RPMI8226 (cell line): ENCODE data around the gene ADCY3.

Experiments used
- DNase-seq: peaks from one replicate; pipeline ENCODE4 v3.0.0-alpha.2; 2015

The ADCY3 gene

GRCh38 chr2:24924732-24925131 lies 4.7 kb upstream of the ADCY3 start:
- no peak for DNase-seq

DNA sequence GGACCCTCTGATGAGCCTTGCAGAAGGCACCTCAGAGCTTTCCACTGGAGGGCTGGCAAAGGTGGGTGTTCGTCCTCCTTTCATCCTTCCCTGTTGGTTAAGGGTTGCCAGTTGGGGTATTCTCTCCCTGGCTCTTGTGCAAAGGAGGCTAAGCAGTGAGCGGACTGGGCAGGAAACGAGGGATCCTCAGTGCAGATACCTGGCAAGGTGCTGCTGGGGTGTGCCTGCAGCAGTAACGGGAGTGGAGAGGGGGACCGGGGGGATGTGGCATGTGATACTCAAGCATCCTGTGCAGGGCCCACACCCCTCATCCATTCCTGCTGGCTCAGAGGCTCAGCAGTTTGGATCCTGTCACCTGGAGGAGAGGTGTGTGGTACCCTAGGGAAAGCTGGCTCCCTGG lies 4.2 kb upstream of the ADCY3 start:
- no peak for DNase-seq

- no peak for DNase-seq
Measured at GRCh38 chr2:24923106-24923505, 3.1 kb upstream of the ADCY3 start.

DNA sequence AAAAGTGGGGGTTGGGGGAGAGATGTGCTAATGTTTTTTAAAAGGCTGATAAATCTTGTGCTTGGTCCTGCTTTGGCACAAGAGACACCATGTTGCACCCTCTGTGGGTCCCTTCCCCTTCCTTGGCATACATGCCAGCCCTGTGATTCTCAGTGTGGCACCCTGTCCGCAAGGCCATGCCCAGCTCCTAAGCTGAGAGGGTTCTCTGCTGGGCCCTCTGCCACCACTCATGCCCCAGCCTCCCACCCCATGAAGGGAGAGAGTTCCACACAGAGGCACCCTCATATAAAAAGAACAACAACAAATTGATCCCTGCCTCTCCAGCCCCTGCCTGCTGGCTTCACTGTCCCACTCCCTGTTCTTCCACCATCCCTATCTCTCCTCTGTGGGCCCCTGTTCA lies 2.5 kb upstream of the ADCY3 start:
- no peak for DNase-seq

DNA sequence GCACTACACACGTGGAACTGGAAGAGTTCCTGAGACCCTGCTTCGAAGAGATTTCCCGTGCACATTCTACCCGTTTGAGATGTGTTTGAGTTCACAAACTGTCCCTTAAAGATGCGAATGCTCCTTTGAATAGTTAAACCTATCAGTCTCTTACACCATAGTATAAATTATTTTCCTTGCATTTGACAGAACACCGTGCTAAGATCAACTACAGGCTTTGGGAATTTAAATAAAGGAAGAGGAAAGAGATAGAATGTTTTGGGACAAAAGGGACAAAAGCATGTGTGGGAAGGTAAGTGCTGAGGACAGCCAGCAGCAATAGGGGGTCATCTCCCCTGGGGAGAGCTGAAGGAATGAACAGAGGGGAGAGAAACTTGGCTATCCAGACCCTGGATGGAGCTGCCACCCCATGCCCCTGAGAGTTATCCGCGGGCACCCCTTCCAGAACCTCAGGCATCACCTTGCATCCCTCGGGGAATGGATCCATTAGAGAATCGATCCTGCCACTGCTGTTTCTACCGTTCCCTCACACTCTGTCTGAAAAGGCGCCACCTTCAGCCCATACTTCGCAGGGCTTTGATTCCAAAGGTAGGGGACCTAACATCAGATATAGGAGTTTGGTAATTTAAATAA lies 888 bp upstream of the ADCY3 start:
- DNase-seq = peak; percentile 56

- DNase-seq = peak; percentile 38
Measured at GRCh38 chr2:24919506-24920097, 435 bp downstream of the ADCY3 start.

- peak; percentile 73 for DNase-seq
Measured at GRCh38 chr2:24919037-24919505, 966 bp downstream of the ADCY3 start.

GRCh38 chr2:24918326-24919036 lies 1.6 kb downstream of the ADCY3 start:
- no peak for DNase-seq

- no peak for DNase-seq
Measured at GRCh38 chr2:24917731-24918325, 2.2 kb downstream of the ADCY3 start.

DNA sequence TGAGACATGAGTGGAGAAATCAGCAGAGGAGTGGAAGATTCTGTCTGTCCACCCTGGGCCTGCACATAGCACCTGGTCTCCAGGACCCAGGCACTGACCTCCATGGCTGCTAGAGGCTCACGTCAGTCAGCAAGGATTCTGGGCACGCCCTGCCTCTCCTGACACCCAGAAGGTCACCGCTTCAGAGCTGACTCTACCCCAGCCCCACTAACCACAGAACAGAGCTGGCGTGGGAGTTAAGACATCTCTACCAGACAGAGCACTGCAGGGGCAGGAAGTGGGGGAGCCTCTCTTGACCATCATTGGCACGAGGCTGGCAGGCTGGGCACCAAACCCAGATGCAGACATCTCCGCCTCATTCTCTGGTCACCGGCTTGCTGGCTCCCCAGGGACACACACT lies 3.0 kb downstream of the ADCY3 start:
- DNase-seq = no peak

- no peak for DNase-seq
Measured at GRCh38 chr2:24915796-24916195, 4.2 kb downstream of the ADCY3 start.

- no peak for DNase-seq
Measured at GRCh38 chr2:24915175-24915574, 4.9 kb downstream of the ADCY3 start.

DNA sequence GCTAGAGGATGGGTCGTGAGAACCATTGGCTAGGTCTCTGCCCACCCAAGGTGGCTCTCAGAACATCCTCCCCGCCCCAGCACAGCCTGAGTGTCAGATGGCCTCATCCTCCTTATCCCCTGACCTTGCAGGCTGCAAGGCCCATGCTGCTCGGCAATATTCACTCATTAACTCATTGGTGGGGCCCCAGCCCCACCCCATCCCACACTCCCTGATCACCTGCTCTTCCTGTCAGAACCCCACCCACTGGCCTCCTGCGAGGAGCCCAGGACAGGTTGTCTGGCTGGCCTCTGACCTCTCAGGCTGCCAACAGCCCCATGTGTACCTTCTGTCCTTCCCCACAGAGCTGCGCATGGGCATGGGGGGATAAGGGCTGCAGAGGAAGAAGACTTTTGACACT lies 5.3 kb downstream of the ADCY3 start:
- no peak for DNase-seq

GRCh38 chr2:24913911-24914310 lies 6.1 kb downstream of the ADCY3 start:
- DNase-seq = no peak

DNA sequence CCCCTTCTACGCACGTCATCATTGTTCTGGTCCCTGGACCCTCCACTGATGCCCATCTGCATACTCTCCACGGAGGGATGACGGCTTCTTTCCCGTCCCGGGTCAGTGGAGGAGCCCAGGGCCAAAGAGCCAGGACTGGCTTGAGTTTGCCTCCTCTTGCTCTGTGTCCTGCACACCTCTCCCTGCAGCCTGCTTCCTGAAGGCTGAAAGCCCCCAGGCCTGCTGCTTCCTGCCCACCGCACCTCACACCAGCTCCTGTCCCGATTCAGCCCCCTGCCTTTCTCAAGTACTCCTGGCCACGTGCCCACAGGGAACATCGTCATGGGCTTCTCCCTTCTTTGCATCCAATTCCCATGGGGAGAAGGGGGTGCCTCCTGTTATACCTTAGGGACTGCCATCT lies 7.1 kb downstream of the ADCY3 start:
- DNase-seq = no peak

- DNase-seq = no peak
Measured at GRCh38 chr2:24912523-24912922, 7.5 kb downstream of the ADCY3 start.

GRCh38 chr2:24910245-24910644 lies 9.8 kb downstream of the ADCY3 start:
- no peak for DNase-seq

GRCh38 chr2:24909555-24910177 lies 10.4 kb downstream of the ADCY3 start:
- DNase-seq = no peak

- DNase-seq = no peak
Measured at GRCh38 chr2:24908461-24908901, 11.6 kb downstream of the ADCY3 start.

DNA sequence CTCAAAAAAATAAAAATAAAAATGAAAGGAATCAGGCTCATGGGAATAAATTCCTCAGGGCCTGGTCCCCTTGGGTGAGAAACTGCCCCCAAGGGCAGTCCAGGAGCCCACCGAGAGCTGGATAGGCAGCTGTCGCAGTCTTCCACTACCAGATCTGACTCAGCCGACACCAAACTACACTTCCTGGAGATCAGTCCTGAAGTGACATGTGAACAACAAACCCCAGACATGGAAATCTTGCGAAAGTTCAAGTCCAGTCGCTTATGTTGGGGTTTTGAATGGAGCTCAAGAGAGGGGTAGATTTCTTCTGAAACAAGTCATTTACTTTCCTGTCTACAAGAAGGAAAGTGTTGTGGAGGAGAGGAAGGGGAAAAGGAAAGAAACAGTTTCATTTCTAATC lies 12.9 kb downstream of the ADCY3 start:
- no peak for DNase-seq

- DNase-seq = no peak
Measured at GRCh38 chr2:24906466-24906865, 13.6 kb downstream of the ADCY3 start.

DNA sequence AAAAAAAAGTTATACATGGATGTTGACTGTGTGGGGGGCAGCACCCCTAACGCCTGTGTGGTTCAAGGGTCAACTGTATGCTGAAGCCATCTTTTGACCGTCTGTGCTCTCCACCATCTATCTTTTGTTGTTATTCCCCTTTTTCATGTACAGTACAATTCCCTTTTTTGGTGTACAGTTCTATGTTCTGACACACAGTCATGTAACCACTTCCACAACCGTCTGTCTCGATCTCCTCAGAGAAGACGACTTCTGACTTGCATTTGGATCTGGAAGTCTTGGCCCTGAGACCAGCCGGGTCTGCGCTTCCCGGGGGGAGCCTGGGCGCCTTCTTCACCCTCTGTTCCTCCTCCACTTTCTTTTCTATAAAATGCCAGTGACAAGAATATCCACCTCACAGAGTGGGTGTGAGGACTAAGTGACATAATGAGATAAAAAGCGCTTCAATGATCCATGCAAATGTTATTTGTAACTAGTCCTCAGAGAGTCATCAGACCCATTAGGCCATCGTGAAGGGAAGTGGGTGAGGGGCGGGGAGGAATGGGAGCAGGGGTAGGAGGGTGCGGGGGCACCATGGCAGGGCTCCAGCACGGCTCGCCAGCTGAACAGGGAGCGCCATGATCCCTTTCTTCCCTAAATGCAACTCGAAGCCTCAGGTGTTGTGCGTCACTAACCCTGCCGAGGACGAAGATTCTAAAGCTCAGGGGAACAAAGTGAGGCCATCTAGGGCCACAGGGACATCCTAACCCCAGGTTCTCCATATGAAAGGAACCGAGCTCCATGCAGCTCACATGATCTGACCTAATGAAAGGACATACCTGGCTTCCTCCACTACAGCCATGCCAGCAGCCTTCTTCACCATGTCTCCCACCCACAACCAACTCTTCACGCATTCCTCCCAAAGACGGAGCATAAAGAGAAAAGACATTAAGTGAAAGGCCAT lies 16.6 kb downstream of the ADCY3 start:
- no peak for DNase-seq
